CD4-positive, alpha-beta T cell treated with Interleukin-1 beta for 1 hour (primary cell): ENCODE measurements around the gene SCAI.
"Not testable (repeated sequence)": the region's sequence is repeated elsewhere in the genome, so short reads cannot be mapped to it uniquely, and the experiment has no call there.

Experiments
- DNase-seq, 2 donors: peaks; one replicate each; pipeline ENCODE4 v3.0.0-alpha.2; 2020 to 2022

Gene SCAI

GRCh38 chr9:125147401-125147951 is 4.1 kb upstream of the SCAI start:
- no peak for DNase-seq

GRCh38 chr9:125146247-125146646 is 2.9 kb upstream of the SCAI start:
- DNase-seq = no peak

- no peak for DNase-seq
Observed at GRCh38 chr9:125145425-125145824, 2.1 kb upstream of the SCAI start.

- DNase-seq = peak in 1 of 2 donors; percentile 11
Observed at GRCh38 chr9:125142560-125143376, 560 bp downstream of the SCAI start.

GRCh38 chr9:125141751-125142150 is 1.6 kb downstream of the SCAI start:
- no peak for DNase-seq

GRCh38 chr9:125141251-125141650 is 2.1 kb downstream of the SCAI start:
- DNase-seq = no peak

- no peak for DNase-seq
Observed at GRCh38 chr9:125140576-125140975, 2.8 kb downstream of the SCAI start.

- no peak for DNase-seq
Observed at GRCh38 chr9:125137200-125137599, 6.1 kb downstream of the SCAI start.

- DNase-seq = no peak
Observed at GRCh38 chr9:125134976-125135375, 8.4 kb downstream of the SCAI start.

- DNase-seq = no peak
Observed at GRCh38 chr9:125133403-125134329, 9.7 kb downstream of the SCAI start.

- DNase-seq = no peak
Observed at GRCh38 chr9:125131778-125132177, 11.6 kb downstream of the SCAI start.

- DNase-seq = peak; percentile 83 to 84
Observed at GRCh38 chr9:125126019-125126746, 17.1 kb downstream of the SCAI start.

- no peak for DNase-seq
Observed at GRCh38 chr9:125125523-125125922, 17.8 kb downstream of the SCAI start.

- no peak for DNase-seq
Observed at GRCh38 chr9:125121146-125121545, 22.2 kb downstream of the SCAI start.

GRCh38 chr9:125119643-125120286 is 23.6 kb downstream of the SCAI start:
- peak in 1 of 2 donors; percentile 17 for DNase-seq

- DNase-seq = not testable (repeated sequence)
Observed at GRCh38 chr9:125118696-125119095, 24.6 kb downstream of the SCAI start.

- DNase-seq = not testable (repeated sequence)
Observed at GRCh38 chr9:125114503-125114902, 28.8 kb downstream of the SCAI start.

- DNase-seq = no peak
Observed at GRCh38 chr9:125110464-125110863, 32.9 kb downstream of the SCAI start.

- not testable (repeated sequence) for DNase-seq
Observed at GRCh38 chr9:125108541-125108940, 34.8 kb downstream of the SCAI start.

GRCh38 chr9:125106285-125106893 is 36.9 kb downstream of the SCAI start:
- no peak for DNase-seq

GRCh38 chr9:125103770-125104460 is 39.4 kb downstream of the SCAI start:
- no peak for DNase-seq
